ENCODE results near the gene MPPED1.
A peak's percentile ranks its signal among the peaks of the same experiment; 100 is the strongest.

MPPED1 gene

GRCh38 chr22:43476751-43477725 lies 65.2 kb downstream of the MPPED1 start:
- DNase-seq (ENCODE audit: low spot score) = no peak

GRCh38 chr22:43477966-43478365 lies 66.2 kb downstream of the MPPED1 start:
- DNase-seq (ENCODE audit: low spot score) = no peak

- DNase-seq (ENCODE audit: low spot score) = no peak
These were observed 66.9 kb downstream of the MPPED1 start for GRCh38 chr22:43478621-43479300.

GRCh38 chr22:43479301-43479950 lies 67.6 kb downstream of the MPPED1 start:
- no peak for DNase-seq (ENCODE audit: low spot score)

- DNase-seq (ENCODE audit: low spot score) = no peak
These were observed 68.1 kb downstream of the MPPED1 start for GRCh38 chr22:43479962-43480361.

- peak; percentile 59 for DNase-seq (ENCODE audit: low spot score)
These were observed 69.9 kb downstream of the MPPED1 start for GRCh38 chr22:43481568-43482317.

- no peak for DNase-seq (ENCODE audit: low spot score)
These were observed 70.5 kb downstream of the MPPED1 start for GRCh38 chr22:43482318-43482625.

- no peak for DNase-seq (ENCODE audit: low spot score)
These were observed 71.5 kb downstream of the MPPED1 start for GRCh38 chr22:43483266-43483665.

- no peak for DNase-seq (ENCODE audit: low spot score)
These were observed 71.9 kb downstream of the MPPED1 start for GRCh38 chr22:43483669-43484068.

GRCh38 chr22:43484227-43484626 lies 72.4 kb downstream of the MPPED1 start:
- DNase-seq (ENCODE audit: low spot score) = no peak

GRCh38 chr22:43485502-43486089 lies 73.8 kb downstream of the MPPED1 start:
- no peak for DNase-seq (ENCODE audit: low spot score)

GRCh38 chr22:43487311-43488030 lies 75.7 kb downstream of the MPPED1 start:
- DNase-seq (ENCODE audit: low spot score) = no peak

- no peak for DNase-seq (ENCODE audit: low spot score)
These were observed 76.4 kb downstream of the MPPED1 start for GRCh38 chr22:43488031-43488866.

GRCh38 chr22:43488937-43489336 lies 77.1 kb downstream of the MPPED1 start:
- no peak for DNase-seq (ENCODE audit: low spot score)

GRCh38 chr22:43490311-43490710 lies 78.5 kb downstream of the MPPED1 start:
- no peak for DNase-seq (ENCODE audit: low spot score)

GRCh38 chr22:43491177-43491576 lies 79.4 kb downstream of the MPPED1 start:
- no peak for DNase-seq (ENCODE audit: low spot score)

GRCh38 chr22:43491737-43492136 lies 79.9 kb downstream of the MPPED1 start:
- DNase-seq (ENCODE audit: low spot score) = no peak

GRCh38 chr22:43493297-43493696 lies 81.5 kb downstream of the MPPED1 start:
- DNase-seq (ENCODE audit: low spot score) = no peak

- no peak for DNase-seq (ENCODE audit: low spot score)
These were observed 86.4 kb downstream of the MPPED1 start for GRCh38 chr22:43497956-43498855.

Measured in D341Med (cell line).